Neuron (in vitro differentiated cells): ENCODE results near the gene LRRC4C.
"Not testable (repeated sequence)": the region's sequence is repeated elsewhere in the genome, so short reads cannot be mapped to it uniquely, and the experiment has no call there.

Experiments
- H2AFZ ChIP-seq: one replicate; pipeline ENCODE4 v1.6.1; 2013; ENCODE audit warnings: low read depth, mild to moderate bottlenecking, inconsistent platforms, low read length, moderate library complexity
- H3K27me3 ChIP-seq: one replicate; pipeline ENCODE4 v1.6.1; 2013; ENCODE audit warnings: low read length; ENCODE audit not compliant: insufficient read depth
- H3K36me3 ChIP-seq: one replicate; pipeline ENCODE4 v1.6.1; 2013; ENCODE audit warnings: low read length; ENCODE audit not compliant: insufficient read depth
- H3K4me1 ChIP-seq: one replicate; pipeline ENCODE4 v1.6.1; 2013; ENCODE audit warnings: low read length; ENCODE audit not compliant: insufficient read depth
- H3K4me3 ChIP-seq: 2 replicates; pipeline ENCODE4 v1.5.1; 2013; ENCODE audit warnings: mild to moderate bottlenecking, low read length, moderate library complexity
- H3K9me3 ChIP-seq: one replicate; pipeline ENCODE4 v1.6.1; 2013; ENCODE audit warnings: low read length

Gene LRRC4C

DNA sequence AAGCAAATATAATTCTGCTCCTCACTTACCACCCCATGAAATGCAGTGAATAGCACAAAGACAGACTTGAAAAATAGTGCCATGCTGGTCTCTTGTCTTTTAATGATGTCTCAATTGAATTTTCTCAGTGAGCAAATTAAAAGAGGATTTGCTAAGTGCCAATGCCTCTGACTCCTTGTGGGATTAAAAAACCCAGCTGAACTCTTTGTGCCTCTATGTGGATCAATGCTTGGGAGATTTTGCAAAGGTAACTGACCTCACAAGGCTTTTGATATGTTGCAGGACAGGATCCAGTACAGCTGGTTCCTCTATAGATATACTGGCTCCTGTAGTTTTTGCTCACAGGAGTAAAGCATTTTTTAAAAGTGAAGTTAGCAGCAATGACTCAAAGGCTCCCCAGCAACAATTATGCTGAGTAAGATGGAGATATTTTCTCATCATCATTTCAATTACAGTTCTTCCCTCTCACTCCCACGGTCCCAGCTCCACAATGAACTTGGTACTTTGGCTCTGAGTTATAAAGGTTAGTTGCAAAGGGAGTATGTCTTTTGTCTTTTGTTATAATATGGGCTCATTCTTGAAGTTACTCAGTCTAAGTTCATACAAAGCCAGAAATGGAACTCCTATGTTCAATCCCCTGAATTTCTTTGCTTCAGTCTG lies 471.5 kb downstream of the LRRC4C start:
- Histone ChIP-seq H3K9me3 (no peaks in the 10 kb centered on the region), H3K4me1 (peaks cover 4% of the 10 kb centered on the region), H2AFZ (peak overlapping the region; percentile 51), H3K4me3 (no peak overlapping the region), H3K36me3 (no peaks in the 10 kb centered on the region), H3K27me3 (no peaks in the 10 kb centered on the region)

DNA sequence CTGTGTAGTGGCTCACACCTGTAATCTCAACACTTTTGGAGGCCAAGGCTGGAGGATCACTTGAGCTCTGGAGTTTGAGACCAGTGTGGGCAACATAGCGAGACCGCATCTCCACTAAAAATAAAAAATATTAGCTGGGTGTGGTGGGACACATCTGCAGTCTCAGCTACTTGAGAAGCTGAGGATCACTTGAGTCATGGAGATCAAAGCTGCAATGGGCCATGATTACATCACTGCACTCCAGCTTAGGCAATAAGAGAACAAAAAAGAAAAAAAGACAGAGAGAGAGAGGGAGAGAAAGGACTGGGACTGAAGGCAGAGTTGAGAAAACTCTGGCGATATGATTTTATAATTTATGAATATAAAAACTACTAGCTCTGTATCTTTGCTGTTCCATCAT lies 473.1 kb downstream of the LRRC4C start:
- H3K9me3 ChIP-seq, result no peaks in the 10 kb centered on the region
- H3K4me1 ChIP-seq, result peaks cover 4% of the 10 kb centered on the region
- no peaks in the 10 kb centered on the region for H3K27me3 ChIP-seq
- H2AFZ ChIP-seq, result no peak overlapping the region
- no peak overlapping the region for H3K4me3 ChIP-seq
- no peaks in the 10 kb centered on the region for H3K36me3 ChIP-seq

DNA sequence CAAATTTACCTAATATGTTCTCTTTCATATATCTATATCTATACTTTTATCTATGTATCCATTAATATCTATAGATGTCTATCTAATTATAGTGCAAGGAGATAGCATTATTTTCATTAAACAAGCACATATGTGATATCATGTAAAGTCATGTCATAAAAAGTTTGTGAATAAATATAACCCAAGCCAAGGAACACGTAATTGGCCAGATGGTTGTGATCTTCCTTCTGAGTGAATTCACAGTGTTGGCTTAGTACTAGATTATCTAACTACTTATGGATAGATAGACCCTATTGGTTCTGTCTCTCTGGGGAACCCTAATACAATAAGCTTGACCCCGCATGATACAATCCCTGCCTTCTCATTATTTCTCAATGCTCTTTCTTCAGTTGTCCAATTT lies 484.4 kb downstream of the LRRC4C start:
- Histone ChIP-seq H3K27me3 (no peaks in the 10 kb centered on the region), H3K4me3 (no peak overlapping the region), H3K36me3 (no peaks in the 10 kb centered on the region), H3K4me1 (no peaks in the 10 kb centered on the region), H2AFZ (no peak overlapping the region), H3K9me3 (peaks cover 7% of the 10 kb centered on the region)

DNA sequence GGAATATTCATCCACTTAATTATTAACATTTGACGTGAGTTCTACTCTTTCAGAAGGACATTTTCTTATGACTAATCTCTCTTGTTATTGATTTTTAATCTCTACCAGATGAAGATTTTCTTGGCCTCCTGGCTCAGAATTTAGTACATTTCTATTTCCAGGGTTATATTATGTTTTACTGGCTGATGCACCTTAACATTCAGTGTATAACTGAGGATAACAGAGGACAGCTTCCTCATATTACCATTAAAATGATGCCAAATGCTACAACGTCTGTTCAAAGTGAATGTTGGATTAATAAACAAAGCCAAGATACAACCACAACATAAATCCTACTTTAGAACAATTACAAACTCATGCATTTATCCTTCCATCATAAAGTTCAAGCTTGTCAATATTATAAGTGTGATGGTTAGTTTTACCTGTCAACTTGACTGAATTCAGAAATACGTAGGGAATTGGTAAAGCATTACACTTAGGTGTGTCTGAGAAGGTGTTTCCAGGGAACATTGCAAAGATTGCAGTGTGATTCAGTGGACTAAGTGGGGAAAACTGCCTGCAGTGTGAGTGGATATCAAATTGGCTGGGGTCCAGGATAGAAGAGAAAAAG lies 485.2 kb downstream of the LRRC4C start:
- Histone ChIP-seq H3K4me3 (no peak overlapping the region), H3K4me1 (no peaks in the 10 kb centered on the region), H3K9me3 (peaks cover 7% of the 10 kb centered on the region), H2AFZ (no peak overlapping the region), H3K27me3 (no peaks in the 10 kb centered on the region), H3K36me3 (no peaks in the 10 kb centered on the region)

DNA sequence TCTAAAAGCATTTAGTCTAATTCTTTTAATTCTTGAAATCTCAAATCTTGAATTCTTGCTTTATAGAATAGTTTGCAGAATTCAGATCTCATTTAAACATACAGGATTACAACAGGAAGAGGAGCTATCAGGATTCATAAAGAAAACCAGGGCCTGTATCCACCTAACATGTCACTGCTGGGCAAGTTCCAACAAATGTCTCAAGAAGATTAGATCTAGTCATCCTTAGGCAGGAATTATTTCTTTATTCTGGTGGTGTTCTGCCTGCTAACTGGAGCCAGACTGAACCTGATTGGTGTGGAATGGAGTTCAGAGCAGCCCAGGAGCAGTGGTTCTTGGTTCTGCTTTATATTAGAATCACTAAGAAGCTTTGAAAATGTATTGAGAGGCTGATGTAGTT lies 500.7 kb downstream of the LRRC4C start:
- no peak overlapping the region for H2AFZ ChIP-seq
- H3K4me3 ChIP-seq, result no peak overlapping the region
- H3K4me1 ChIP-seq, result no peaks in the 10 kb centered on the region
- no peaks in the 10 kb centered on the region for H3K36me3 ChIP-seq
- no peaks in the 10 kb centered on the region for H3K27me3 ChIP-seq
- H3K9me3 ChIP-seq, result no peaks in the 10 kb centered on the region

DNA sequence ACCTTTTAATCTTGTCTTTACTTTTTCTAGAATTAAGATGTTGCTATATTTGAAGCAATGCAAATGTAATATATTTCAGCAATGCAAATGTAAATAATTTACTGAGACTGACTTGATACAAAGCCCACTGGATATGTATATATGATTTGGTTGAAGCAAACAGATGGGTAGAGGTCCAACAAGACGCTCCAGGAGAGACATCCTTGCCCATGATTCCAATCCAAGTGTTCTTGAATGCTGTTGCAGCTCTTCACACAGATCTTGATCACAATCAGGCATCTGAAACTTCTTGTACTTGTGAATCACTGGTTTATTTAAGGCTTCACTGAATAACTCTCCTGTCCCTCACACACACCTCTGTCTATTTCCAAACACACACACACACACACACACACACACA lies 507.0 kb downstream of the LRRC4C start:
- Histone ChIP-seq H3K27me3 (no peaks in the 10 kb centered on the region), H3K4me3 (no peak overlapping the region), H3K36me3 (no peaks in the 10 kb centered on the region), H3K9me3 (no peaks in the 10 kb centered on the region), H2AFZ (no peak overlapping the region), H3K4me1 (no peaks in the 10 kb centered on the region)

DNA sequence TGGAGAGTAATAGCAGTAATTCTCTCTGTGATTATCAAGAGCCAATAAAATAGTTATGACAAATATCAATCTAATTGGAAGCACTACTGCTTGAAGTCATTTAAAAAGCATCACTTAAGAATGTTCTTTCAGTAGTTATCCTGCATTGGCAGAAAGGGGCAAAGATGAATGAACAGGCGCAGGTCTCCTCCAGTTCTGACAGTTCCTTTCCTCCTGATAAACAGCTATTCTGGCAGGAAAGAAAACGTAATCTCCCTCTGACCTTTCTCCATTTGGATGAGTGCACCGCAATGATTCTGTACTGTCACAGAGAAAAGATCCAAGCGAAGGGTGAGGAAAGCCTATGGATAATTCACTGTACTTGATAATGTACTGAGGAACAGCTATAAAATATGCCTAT lies 521.5 kb downstream of the LRRC4C start:
- H3K27me3 ChIP-seq, result no peaks in the 10 kb centered on the region
- H3K4me3 ChIP-seq, result no peak overlapping the region
- no peak overlapping the region for H2AFZ ChIP-seq
- no peaks in the 10 kb centered on the region for H3K36me3 ChIP-seq
- no peaks in the 10 kb centered on the region for H3K9me3 ChIP-seq
- no peaks in the 10 kb centered on the region for H3K4me1 ChIP-seq

DNA sequence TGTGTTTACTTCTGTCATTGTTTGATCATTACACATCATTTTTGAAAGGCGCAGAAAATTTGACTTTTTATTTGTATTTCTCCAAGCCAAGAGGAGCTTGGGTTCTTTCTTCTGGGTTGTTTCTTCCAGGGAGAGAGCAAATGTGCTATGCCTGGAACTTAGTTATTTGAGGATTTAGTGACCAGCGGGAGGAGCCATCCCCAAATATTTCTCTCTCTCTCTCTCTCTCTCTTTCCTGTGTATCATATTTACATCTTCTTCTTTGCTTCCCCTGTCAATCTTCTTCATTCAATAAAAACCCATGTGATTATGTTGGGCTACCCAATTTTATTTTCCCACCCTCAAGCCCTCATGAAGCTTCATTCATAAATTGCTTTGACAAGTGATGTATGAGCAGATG lies 534.5 kb downstream of the LRRC4C start:
- Histone ChIP-seq H3K9me3 (no peaks in the 10 kb centered on the region), H3K4me1 (peaks cover 16% of the 10 kb centered on the region), H3K36me3 (no peaks in the 10 kb centered on the region), H3K27me3 (no peaks in the 10 kb centered on the region), H2AFZ (no peak overlapping the region), H3K4me3 (no peak overlapping the region)

DNA sequence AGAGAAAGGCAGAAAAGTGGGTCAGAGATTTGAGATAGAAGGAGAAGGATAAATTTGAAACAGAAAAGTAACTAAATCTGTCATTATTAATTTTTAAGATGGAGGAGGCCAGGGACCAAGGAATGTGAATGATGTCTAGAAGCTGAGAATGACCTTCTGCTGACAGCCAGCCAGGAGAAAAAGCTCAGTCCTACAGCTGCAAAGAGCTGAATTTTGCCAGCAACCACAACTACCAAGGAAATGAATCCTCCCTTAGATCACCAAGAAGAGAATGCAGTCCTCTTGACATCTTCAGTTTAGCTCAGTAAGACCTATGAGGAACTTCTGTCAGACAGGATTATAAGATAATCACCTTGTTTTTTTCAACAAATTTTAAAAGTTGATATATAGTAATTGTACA lies 538.2 kb downstream of the LRRC4C start:
- Histone ChIP-seq H2AFZ (no peak overlapping the region), H3K27me3 (no peaks in the 10 kb centered on the region), H3K4me1 (peaks cover 16% of the 10 kb centered on the region), H3K36me3 (no peaks in the 10 kb centered on the region), H3K9me3 (no peaks in the 10 kb centered on the region), H3K4me3 (no peak overlapping the region)

DNA sequence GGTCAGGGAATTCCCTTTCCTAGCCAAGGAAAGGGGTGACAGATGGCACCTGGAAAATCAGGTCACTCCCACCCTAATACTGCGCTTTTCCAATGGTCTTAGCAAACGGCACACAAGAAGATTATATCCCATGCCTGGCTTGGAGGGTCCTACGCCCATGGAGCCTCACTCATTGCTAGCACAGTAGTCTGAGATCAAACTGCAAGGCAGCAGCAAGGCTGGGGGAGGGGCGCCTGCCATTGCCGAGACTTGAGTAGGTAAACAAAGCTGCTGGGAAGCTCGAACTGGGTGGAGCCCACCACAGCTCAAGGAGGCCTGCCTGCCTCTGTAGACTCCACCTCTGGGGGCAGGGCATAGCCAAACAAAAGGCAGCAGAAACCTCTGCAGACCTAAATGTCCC lies 548.7 kb downstream of the LRRC4C start:
- H3K4me1 ChIP-seq, H2AFZ ChIP-seq, H3K4me3 ChIP-seq, H3K27me3 ChIP-seq, H3K9me3 ChIP-seq, H3K36me3 ChIP-seq: not testable (repeated sequence)

DNA sequence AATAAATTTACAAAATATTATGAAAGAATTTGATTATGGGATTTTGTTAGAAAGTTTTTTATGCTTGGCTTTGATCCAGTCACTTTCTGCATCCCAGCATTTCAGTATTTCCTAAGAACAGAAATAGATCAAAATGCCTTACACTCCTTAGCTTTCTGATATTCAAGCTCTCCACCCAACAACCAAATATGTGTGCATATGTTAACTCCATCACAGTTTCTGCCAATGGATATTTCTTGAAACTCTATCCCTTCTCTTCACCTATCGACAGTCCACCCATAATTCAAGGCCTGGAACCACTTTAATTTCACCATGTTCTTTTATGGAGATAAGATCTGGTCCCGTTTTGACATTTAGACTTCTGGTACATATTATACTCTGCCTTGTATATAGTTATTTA lies 565.0 kb downstream of the LRRC4C start:
- Histone ChIP-seq H3K4me3 (no peak overlapping the region), H3K27me3 (no peaks in the 10 kb centered on the region), H3K4me1 (no peaks in the 10 kb centered on the region), H3K9me3 (no peaks in the 10 kb centered on the region), H2AFZ (no peak overlapping the region), H3K36me3 (no peaks in the 10 kb centered on the region)

DNA sequence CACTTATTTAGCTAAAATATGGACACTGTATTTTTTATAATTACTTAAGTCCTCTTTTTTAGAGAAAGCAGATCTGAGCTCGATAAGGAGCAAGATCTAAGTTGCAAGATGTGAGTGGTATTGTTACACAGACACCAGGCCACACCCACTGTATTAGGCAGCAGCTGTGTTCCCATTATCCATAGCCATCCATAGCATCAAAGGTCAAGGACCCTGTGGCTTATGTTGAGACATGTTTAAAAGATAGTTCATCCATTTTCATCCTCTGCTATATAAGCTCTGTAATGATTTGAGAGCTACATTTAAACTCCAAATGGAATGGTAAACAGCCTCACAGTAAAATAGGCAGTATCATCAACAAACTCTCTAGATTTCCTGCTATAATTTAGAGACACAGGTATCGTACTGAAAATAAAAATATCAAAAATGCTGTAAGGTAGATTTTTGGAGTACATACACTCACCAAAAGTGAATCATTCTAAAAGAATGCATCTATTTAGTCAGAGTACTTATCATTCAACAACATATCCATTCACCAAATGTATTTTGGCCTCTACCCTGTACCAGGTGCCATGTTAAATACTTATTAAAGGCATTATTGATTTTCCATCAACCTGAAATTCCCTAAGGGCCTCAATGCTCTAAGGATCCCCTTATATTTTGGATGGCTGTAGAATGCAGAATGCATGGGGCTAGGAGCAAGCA lies 574.0 kb downstream of the LRRC4C start:
- H3K9me3 ChIP-seq, result no peaks in the 10 kb centered on the region
- H3K27me3 ChIP-seq, result no peaks in the 10 kb centered on the region
- H3K4me3 ChIP-seq, result no peak overlapping the region
- H2AFZ ChIP-seq, result no peak overlapping the region
- H3K4me1 ChIP-seq, result peaks cover 17% of the 10 kb centered on the region
- no peaks in the 10 kb centered on the region for H3K36me3 ChIP-seq

DNA sequence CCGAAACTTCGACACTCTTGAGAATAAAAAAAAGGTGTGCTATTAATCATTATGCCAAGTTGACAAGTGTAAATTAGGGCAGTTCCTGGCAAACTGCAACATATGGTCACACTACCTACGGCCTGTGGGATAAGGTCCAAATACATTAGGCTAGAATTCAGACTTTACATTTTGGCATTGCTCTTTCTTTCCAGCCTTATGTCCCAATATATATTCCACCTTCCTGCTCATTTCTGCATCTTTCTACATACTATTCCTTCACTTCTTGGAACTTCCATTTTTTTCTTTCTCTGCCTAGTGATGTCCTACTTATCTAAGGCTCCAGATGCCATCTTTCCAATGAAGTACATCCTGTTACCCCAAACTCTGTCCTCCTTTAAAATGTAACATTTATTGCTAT lies 577.2 kb downstream of the LRRC4C start:
- Histone ChIP-seq H3K27me3 (no peaks in the 10 kb centered on the region), H3K4me3 (no peak overlapping the region), H3K4me1 (peaks cover 17% of the 10 kb centered on the region), H3K9me3 (no peaks in the 10 kb centered on the region), H3K36me3 (no peaks in the 10 kb centered on the region), H2AFZ (no peak overlapping the region)
